ENCODE results near the gene PCSK5.

PCSK5 gene

DNA sequence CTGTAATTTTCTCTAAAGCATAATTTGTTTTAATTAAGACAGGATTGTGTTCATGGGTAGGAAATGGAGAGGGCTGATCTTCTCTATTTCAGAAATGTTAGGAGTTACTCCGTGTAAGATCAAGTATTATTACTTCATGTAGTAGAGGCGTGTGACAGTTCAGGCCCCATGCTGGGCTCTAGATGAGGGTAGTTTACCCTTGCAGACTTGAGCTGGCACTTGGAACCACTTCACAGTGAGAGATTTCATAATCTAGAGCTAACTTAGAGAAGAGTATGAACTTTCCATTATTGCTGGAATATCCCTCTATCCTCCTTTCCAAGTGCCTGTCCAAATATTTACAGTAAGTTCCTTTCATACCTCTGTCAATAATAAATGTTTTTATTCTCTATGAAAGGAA lies 195.1 kb downstream of the PCSK5 start:
- TF ChIP-seq, protein P1, sequence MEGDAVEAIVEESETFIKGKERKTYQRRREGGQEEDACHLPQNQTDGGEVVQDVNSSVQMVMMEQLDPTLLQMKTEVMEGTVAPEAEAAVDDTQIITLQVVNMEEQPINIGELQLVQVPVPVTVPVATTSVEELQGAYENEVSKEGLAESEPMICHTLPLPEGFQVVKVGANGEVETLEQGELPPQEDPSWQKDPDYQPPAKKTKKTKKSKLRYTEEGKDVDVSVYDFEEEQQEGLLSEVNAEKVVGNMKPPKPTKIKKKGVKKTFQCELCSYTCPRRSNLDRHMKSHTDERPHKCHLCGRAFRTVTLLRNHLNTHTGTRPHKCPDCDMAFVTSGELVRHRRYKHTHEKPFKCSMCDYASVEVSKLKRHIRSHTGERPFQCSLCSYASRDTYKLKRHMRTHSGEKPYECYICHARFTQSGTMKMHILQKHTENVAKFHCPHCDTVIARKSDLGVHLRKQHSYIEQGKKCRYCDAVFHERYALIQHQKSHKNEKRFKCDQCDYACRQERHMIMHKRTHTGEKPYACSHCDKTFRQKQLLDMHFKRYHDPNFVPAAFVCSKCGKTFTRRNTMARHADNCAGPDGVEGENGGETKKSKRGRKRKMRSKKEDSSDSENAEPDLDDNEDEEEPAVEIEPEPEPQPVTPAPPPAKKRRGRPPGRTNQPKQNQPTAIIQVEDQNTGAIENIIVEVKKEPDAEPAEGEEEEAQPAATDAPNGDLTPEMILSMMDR (IDR thresholded peaks at IDR 0.05): no peak

DNA sequence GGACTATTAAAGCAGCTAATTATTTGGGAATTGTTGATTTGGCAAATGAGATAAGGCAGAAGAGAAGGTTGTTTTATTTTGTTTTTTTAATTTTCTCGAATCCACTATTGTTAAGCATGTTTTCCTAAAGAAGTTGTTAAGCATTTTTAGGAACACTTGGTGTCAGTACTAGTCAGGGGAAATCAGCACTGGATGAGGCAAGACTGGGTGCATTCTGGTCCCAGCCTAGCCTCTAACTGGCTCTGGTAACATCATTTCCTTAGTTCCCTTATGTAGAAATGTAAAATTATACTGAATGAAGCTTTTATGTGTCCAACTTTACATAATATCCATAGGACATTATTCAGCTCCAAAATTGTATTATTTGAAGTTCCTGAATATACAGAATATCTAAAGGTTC lies 196.1 kb downstream of the PCSK5 start:
- Histone ChIP-seq H3K4me1 (ENCODE audit: control insufficient read depth in 1 of 2, insufficient read depth in 1 of 2, low read depth in 1 of 2, low read length in 1 of 2) (no peaks in the 10 kb centered on the region), H3K9me3 (no peaks in the 10 kb centered on the region), H3K27ac (no peak overlapping the region), H3K4me3 (ENCODE audit: low read depth in 1 of 2, low read length in 1 of 2) (no peak overlapping the region), H3K27me3 (no peaks in the 10 kb centered on the region), H3K36me3 (no peaks in the 10 kb centered on the region)
- TF ChIP-seq, protein P1 (IDR thresholded peaks at IDR 0.05): no peak

More for the DNA sequence above, 195.1 kb downstream of the PCSK5 start:
- H3K9me3 ChIP-seq: no peaks in the 10 kb centered on the region
- no peaks in the 10 kb centered on the region for H3K4me1 ChIP-seq (ENCODE audit: control insufficient read depth in 1 of 2, insufficient read depth in 1 of 2, low read depth in 1 of 2, low read length in 1 of 2)
- no peak overlapping the region for H3K27ac ChIP-seq
- H3K4me3 ChIP-seq (ENCODE audit: low read depth in 1 of 2, low read length in 1 of 2): no peak overlapping the region
- no peaks in the 10 kb centered on the region for H3K27me3 ChIP-seq
- H3K36me3 ChIP-seq: no peaks in the 10 kb centered on the region

DNA sequence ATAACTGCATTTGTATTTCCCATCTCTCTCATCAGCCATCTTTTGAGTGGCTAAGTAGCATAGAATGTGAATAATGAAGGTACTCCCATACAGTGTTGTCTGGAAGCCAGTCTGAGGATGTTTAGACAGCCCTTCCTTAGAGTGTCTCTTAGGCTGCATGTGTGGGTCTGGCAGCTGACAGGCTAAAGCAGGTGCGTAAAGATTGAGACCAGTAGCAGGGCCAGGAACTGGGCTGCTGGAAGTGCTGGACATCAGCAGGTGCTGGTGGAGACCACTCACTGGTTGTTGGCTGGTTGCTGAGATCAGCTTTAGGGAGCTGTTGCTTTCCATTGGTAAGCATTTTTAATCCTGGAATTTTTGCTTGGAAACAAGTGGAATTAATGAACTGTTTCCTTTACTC lies 197.5 kb downstream of the PCSK5 start:
- Histone ChIP-seq H3K9me3 (no peaks in the 10 kb centered on the region), H3K27ac (no peak overlapping the region), H3K4me1 (ENCODE audit: control insufficient read depth in 1 of 2, insufficient read depth in 1 of 2, low read depth in 1 of 2, low read length in 1 of 2) (no peaks in the 10 kb centered on the region), H3K4me3 (ENCODE audit: low read depth in 1 of 2, low read length in 1 of 2) (no peak overlapping the region), H3K36me3 (no peaks in the 10 kb centered on the region), H3K27me3 (no peaks in the 10 kb centered on the region)
- TF ChIP-seq, protein P1 (IDR thresholded peaks at IDR 0.05): no peak

DNA sequence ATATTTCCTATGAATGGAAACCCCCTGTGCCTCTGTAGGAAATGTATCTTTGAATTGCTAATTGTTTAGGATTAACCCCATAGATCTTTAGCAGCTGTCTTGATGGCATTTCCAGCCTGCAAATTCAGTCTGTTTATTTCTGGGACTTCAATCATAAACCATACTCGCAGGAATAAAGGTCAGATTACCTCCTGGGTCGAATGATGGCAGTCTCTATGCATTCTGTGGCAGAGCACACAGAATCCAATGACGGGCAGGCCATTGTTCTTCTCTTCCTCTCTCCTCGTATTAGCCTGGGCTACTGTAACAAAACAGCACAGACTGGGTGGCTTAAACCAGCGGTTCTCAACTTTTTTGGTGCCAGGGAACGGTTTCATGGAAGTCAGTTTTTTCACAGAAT lies 199.9 kb downstream of the PCSK5 start:
- Histone ChIP-seq H3K27me3 (no peaks in the 10 kb centered on the region), H3K4me3 (ENCODE audit: low read depth in 1 of 2, low read length in 1 of 2) (no peak overlapping the region), H3K9me3 (no peaks in the 10 kb centered on the region), H3K36me3 (no peaks in the 10 kb centered on the region), H3K4me1 (ENCODE audit: control insufficient read depth in 1 of 2, insufficient read depth in 1 of 2, low read depth in 1 of 2, low read length in 1 of 2) (peaks cover 3 to 5% of the 10 kb centered on the region in 2 experiments), H3K27ac (no peak overlapping the region)
- TF ChIP-seq, protein P1 (IDR thresholded peaks at IDR 0.05): no peak

DNA sequence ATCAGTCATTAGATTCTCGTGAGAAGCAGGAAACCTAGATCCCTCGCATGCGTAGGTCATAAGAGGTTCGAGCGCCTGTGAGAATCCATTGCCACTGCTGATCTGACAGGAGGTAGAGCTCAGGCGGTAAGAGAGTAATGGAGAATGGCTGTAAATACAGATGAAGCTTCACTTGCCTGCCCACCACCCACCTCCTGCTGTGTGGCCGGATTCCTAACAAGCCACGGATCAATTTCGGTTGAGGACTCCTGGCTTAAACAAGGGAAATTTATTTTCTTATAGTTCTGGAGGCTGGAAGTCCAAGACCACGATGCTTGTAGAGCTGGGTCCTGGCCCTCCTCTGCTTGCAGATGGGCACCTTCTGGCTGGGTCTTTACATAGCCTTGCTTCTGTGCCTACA lies 200.4 kb downstream of the PCSK5 start:
- Histone ChIP-seq H3K36me3 (no peaks in the 10 kb centered on the region), H3K27me3 (no peaks in the 10 kb centered on the region), H3K4me1 (ENCODE audit: control insufficient read depth in 1 of 2, insufficient read depth in 1 of 2, low read depth in 1 of 2, low read length in 1 of 2) (peaks cover 8 to 11% of the 10 kb centered on the region in 2 experiments), H3K9me3 (no peaks in the 10 kb centered on the region), H3K4me3 (ENCODE audit: low read depth in 1 of 2, low read length in 1 of 2) (no peak overlapping the region), H3K27ac (no peak overlapping the region)
- TF ChIP-seq, protein P1 (IDR thresholded peaks at IDR 0.05): no peak

DNA sequence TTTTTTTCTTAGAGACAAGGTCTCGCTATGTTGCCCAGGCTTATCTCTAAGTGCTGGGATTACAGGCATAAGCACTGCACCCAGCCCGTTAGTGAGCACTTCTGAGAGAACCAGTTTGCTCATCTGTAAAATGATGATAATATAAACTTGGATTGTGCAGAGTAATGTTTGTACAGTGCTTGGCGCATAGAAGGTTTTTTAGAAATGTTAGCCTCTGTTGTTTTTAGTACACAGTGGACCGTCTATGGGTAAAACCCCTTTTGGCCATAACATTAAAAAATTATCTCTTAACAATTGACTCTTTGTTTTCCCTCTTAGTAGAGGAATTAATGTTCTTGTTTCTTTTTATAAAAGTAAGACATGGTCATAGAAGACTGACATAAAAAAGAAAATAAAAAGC lies 202.1 kb downstream of the PCSK5 start:
- TF ChIP-seq, protein P1 (IDR thresholded peaks at IDR 0.05): no peak
- Histone ChIP-seq H3K9me3 (no peaks in the 10 kb centered on the region), H3K4me1 (ENCODE audit: control insufficient read depth in 1 of 2, insufficient read depth in 1 of 2, low read depth in 1 of 2, low read length in 1 of 2) (peaks cover 9 to 21% of the 10 kb centered on the region in 2 experiments), H3K27ac (no peak overlapping the region), H3K27me3 (no peaks in the 10 kb centered on the region), H3K36me3 (no peaks in the 10 kb centered on the region), H3K4me3 (ENCODE audit: low read depth in 1 of 2, low read length in 1 of 2) (no peak overlapping the region)
